Prostate gland (tissue), 2 donors: ENCODE data around the gene ANKRD2.

Experiments used
- CTCF ChIP-seq, 4 experiments: fragments of 200-600 bp in 2 of 4; fragments of 450-650 bp in 2 of 4; sonication (generic) in 2 of 4; IDR thresholded peaks; 1 replicate in 3 of 4; 2 replicates in 1 of 4; pipeline ENCODE4 v1.5.1; 2016 to 2019; ENCODE audit warnings: antibody characterized with exemption in 4 of 4, mild to moderate bottlenecking in 2 of 4, moderate library complexity in 2 of 4
- POLR2A ChIP-seq: fragments of 450-650 bp; IDR thresholded peaks from one replicate; pipeline ENCODE4 v1.6.1; 2016; ENCODE audit warnings: antibody characterized with exemption, mild to moderate bottlenecking
- POLR2AphosphoS5 ChIP-seq: sonication (generic); formaldehyde crosslinking; IDR thresholded peaks from one replicate; pipeline ENCODE4 v1.6.1; 2017; ENCODE audit warnings: antibody characterized with exemption

DNA sequence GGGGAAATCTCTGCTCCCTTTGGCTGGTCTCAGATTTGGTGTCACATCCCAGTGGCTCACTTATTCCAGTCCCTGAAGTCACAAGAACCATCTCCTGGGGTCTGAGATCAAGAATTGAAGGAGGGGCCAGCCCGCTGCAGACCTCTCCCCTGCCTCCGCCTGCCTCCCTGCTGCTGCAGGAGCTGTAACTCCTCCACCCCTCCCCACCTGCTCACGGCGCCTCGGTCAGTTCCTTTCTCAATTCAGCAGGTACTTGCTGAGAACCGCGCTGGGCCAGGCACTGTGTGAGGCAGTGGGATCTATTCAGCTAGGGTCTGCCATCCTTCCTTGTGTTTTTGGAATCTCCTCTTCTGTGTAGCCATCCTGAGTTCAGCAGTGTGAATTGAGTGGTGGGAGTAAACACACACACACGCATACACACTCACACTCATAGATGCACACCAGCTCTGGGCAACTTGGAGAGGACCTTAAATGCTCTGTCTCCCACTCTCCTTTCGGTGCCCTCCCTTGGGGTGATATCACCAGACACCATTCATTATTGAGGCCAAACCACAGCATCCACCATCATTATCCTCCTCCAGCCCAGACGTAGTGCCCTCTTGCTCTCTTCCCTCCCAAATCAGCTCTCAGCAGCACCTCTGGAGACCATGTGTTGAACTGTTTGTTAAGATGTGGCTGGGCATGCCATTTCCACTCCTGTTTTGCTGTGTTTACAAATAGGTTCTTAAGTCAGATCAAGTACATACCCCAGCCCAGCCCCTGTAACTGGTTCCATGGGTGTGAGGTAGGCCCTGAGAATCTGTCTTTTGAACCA, 22.0 kb upstream of the ANKRD2 start:
- TF ChIP-seq CTCF (IDR thresholded peaks at IDR 0.05), result no peak
- no peak for TF ChIP-seq POLR2A
- TF ChIP-seq POLR2AphosphoS5, result no peak
